Stimulated activated CD4-positive, alpha-beta T cell treated with anti-CD3 and anti-CD28 coated beads, Interleukin-2, amount 100 ng/mL, for 48 hours (primary cell): Measurements from ENCODE around the gene MTERF2.

Source experiments
- DNase-seq, 2 donors: peaks; one replicate each; pipeline ENCODE4 v3.0.0-alpha.2; 2020

The MTERF2 gene

DNA sequence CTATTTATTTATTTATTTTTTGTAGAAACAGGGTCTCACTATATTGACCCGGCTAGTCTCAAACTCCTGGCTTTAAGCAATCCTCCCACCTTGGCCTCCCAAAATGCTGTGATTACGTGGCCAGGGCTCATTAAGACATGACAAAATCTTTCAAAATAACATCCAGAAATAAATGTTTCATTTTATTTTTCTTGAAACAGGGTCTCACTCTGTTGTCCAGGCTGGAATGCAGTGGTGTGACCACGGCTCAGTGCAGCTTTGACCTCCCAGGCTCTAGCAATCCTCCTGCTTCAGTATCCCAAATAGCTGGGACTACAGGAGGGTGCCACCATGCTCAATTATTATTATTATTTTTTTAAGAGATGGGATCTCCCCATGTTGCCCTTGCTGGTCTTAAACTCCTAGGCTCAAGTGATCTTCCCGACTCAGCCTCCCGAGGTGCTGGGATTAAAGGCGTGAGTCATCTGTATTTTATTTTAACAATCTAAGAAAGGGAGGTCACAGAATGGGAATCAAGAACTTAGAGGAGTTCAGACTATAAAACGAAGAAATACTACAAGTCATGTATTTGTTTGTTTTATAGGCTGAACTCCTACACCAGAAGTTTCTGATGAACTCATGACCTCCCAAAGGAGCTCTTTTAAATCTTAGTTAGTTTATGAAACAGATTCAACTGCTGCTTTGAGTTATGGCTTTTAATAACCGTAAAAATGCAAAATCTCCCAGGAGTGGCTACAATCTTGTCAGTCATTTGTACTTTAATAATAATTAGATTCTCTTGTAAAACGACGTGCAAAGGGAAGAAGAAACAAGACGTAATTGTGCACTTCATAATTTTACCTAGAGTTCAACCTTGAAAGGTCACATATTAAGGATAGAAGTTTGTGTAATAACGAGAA, 33.3 kb downstream of the MTERF2 start:
- no peak for DNase-seq

DNA sequence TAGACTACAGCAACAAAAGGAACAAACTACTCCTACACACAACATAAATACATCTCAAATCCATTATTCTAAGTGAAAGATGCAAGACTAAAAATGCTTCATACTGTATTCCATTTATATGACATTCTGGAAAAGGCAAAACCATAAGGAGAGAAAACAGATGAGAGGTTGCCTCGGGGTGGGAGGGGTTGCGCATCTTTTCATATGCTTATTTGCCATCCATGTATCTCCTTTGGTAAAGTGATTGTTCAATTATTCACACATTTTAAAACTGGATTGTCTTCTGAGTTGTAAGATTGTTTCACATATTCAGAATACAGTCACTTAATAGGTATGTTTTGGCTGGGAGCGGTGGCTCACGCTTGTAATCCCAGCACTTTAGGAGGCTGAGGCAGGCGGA, 36.4 kb downstream of the MTERF2 start:
- DNase-seq: no peak

DNA sequence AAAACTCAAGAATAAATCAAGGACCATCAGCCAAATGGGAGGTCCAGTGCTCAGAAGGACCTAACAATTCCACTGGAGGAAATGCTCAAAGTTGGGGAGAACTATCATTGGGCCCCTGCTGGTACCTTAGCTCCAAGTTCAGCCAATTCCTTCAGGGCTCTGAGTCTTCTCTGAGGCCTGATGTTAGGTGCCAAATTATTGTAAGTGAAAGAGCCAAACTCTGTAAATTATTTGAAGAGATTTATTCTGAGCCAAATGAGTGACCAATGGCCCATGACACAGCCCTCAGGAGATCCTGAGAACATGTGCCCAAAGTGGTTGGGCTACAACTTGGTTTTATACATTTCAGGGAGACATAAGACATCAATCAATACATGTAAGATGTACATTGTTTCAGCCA, 39.5 kb downstream of the MTERF2 start:
- no peak for DNase-seq

DNA sequence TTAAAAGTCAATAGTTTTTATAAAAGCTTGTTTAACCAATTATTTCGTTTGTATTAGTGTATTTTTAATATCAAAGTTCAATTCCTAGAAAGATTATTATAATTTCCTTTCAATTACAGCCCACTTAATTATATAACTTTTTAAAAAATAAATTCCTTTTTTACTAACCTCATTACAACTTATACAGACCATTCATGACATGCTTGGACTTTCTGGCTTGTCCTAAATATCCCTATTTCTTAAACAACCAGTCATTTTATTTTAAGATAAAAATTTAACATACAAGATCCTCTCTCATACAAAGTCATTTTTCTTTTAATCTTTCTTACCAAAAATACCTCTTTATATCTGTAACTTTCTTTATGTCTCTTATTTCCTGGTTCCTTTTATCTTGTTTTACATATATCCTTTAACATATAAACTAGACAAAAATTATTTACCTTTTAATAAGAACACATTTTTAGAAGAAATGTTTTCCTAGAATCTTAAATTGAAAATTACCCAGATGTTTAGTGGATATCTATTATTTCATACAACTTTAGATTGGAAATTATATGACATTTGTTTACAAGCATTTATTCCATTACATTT, 41.6 kb downstream of the MTERF2 start:
- no peak for DNase-seq

DNA sequence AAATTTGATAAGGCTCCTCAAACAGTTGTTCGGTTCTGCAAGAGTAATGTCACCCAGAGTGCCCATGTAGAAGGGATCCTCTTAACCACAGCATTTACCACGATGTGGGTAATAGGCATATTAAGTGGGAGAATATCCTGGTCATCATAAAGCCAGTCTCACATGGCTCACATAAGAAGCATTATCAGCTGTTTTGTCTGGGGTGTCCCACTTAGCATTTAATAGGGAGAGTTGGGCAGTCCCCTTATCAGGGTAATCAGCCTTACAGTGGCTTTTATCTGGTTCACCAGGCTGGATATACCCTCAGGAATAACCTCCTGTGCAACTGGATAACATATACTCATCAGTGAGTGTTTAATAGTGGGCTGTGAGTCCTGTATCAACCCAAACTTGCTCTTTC, 44.2 kb downstream of the MTERF2 start:
- DNase-seq: no peak

DNA sequence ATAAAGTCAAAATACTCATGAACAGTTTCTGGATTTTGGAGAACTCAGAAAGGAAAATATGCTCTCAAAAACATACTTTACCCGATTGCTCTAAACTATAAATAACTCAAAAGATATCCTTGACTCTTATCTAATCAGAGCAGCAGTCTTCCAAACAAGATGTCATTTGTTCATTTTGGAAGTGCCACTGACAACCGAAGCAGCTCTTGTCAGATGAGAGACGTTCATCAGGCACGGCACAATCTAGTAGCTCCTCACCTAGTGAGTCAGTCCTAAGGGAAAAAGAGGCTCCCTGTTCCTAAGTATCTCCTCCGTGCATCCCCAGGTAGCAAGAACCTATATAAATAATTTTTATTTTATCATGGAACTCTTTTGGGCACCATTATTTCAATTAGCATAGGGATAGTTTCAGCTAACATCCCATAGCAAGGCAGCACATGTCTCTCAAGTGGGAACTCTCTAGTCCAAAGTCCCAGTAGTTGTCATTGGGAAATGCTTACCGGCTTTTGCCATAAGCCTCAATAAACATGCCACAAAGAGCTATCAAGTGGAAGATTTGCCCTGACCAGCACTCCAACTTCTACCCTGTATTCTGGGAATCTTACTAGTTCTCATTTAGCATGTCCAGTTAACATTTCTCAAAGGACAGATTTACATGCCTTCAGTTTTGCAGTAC, 45.3 kb downstream of the MTERF2 start:
- no peak for DNase-seq

DNA sequence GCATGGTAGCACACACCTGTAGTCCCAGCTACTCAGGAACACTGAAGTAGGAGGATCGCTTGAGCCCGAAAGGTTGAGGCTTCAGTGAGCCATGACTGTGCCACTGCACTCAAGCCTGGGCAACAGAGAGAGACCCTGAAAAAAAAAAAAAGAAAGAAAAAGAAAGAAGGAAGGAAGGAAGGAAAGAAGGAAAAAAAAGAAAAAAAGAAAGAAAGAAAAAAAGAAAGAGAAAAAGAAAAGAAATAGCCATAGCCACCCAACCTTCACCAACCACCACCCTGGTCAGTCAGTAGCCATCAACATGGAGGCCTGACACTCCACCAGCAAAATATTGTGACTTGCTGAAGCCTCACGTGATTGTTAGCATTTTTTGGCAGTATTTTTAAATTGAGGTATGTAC, 52.7 kb downstream of the MTERF2 start:
- DNase-seq: no peak
